Stimulated activated CD8-positive, alpha-beta memory T cell treated with anti-CD3 and anti-CD28 coated beads, Interleukin-12 subunit alpha, Interleukin-12 subunit beta, amount 100 ng/mL, for 24 hours (primary cell): ENCODE data around the gene OAS2.

Experiments used
- DNase-seq: peaks from one replicate; pipeline ENCODE4 v3.0.0-alpha.2; 2020; ENCODE audit errors: extremely low read depth

OAS2 gene

GRCh38 chr12:113057565-113058485 is 79.5 kb downstream of the OAS2 start:
- DNase-seq = no peak

- DNase-seq = no peak
Measured at GRCh38 chr12:113058553-113058952, 80.2 kb downstream of the OAS2 start.

GRCh38 chr12:113059071-113059595 is 80.8 kb downstream of the OAS2 start:
- no peak for DNase-seq

GRCh38 chr12:113060336-113060960 is 82.1 kb downstream of the OAS2 start:
- no peak for DNase-seq

GRCh38 chr12:113061061-113061694 is 82.9 kb downstream of the OAS2 start:
- no peak for DNase-seq
